GM21737 (cell line): Measurements from ENCODE around the gene SPAG7.

Experiments used
- ATAC-seq: cut with Tn5 transposase; IDR thresholded peaks from one replicate; pipeline ENCODE4 v1.9.1; 2021; ENCODE audit warnings: mild to moderate bottlenecking, moderate library complexity; ENCODE audit not compliant: unreplicated experiment

The SPAG7 gene

GRCh38 chr17:4978726-4979125 lies 11.1 kb upstream of the SPAG7 start:
- ATAC-seq, result no peak

GRCh38 chr17:4974115-4974670 lies 6.6 kb upstream of the SPAG7 start:
- no peak for ATAC-seq

GRCh38 chr17:4973256-4974114 lies 5.9 kb upstream of the SPAG7 start:
- no peak for ATAC-seq

- no peak for ATAC-seq
Observed at GRCh38 chr17:4972752-4973151, 5.1 kb upstream of the SPAG7 start.

- ATAC-seq, result no peak
Observed at GRCh38 chr17:4972322-4972721, 4.7 kb upstream of the SPAG7 start.

GRCh38 chr17:4971826-4972225 lies 4.2 kb upstream of the SPAG7 start:
- no peak for ATAC-seq

GRCh38 chr17:4970273-4970672 lies 2.7 kb upstream of the SPAG7 start:
- no peak for ATAC-seq

- ATAC-seq, result no peak
Observed at GRCh38 chr17:4969551-4970173, 2.0 kb upstream of the SPAG7 start.

- ATAC-seq, result no peak
Observed at GRCh38 chr17:4969047-4969550, 1.5 kb upstream of the SPAG7 start.

GRCh38 chr17:4968486-4969046 lies 949 bp upstream of the SPAG7 start:
- no peak for ATAC-seq

- peak; percentile 82 for ATAC-seq
Observed at GRCh38 chr17:4966844-4967538, 626 bp downstream of the SPAG7 start.

- ATAC-seq, result no peak
Observed at GRCh38 chr17:4965311-4965986, 2.2 kb downstream of the SPAG7 start.

- ATAC-seq, result no peak
Observed at GRCh38 chr17:4960279-4960922, 7.2 kb downstream of the SPAG7 start.

GRCh38 chr17:4959261-4959965 lies 8.2 kb downstream of the SPAG7 start:
- ATAC-seq, result no peak

GRCh38 chr17:4958102-4958501 lies 9.5 kb downstream of the SPAG7 start:
- no peak for ATAC-seq

- no peak for ATAC-seq
Observed at GRCh38 chr17:4956493-4957061, 11.0 kb downstream of the SPAG7 start.

GRCh38 chr17:4955091-4955490 lies 12.5 kb downstream of the SPAG7 start:
- ATAC-seq, result no peak

GRCh38 chr17:4953451-4953961 lies 14.1 kb downstream of the SPAG7 start:
- no peak for ATAC-seq

- no peak for ATAC-seq
Observed at GRCh38 chr17:4951486-4951885, 16.1 kb downstream of the SPAG7 start.
